Aorta (tissue), 5 donors: ENCODE data around the gene PUS7. TPM values are rescaled to one million over a fixed set of nuclear protein-coding genes. Genes with fewer than 3 reads are reported as not detected.
"Not testable (repeated sequence)": the region's sequence is repeated elsewhere in the genome, so short reads cannot be mapped to it uniquely, and the experiment has no call there.

Experiments
- ATAC-seq: fragments of 200-7000 bp; cut with Tn5 transposase; one replicate; pipeline ENCODE4 v1.9.1; 2022; ENCODE audit warnings: moderate library complexity; ENCODE audit not compliant: low FRiP score
- DNase-seq, 2 donors: peaks; one replicate each; pipeline ENCODE4 v3.0.0-alpha.2; 2020
- H3K27ac ChIP-seq, 2 donors: one replicate each; pipeline ENCODE4 v1.5.1; 2013; ENCODE audit warnings: low read length in 2 of 2, mild to moderate bottlenecking in 2 of 2, moderate library complexity in 2 of 2, control low read depth in 1 of 2, inconsistent platforms in 1 of 2, low read depth in 1 of 2
- H3K27me3 ChIP-seq, 2 donors: one replicate each; pipeline ENCODE4 v1.6.1; 2013; ENCODE audit warnings: control low read depth in 1 of 2, low read length in 1 of 2, mild to moderate bottlenecking in 1 of 2, moderate library complexity in 1 of 2; ENCODE audit not compliant: insufficient read depth in 2 of 2, control insufficient read depth in 1 of 2
- H3K36me3 ChIP-seq, 2 donors: one replicate each; pipeline ENCODE4 v1.6.1; 2013; ENCODE audit warnings: control low read depth in 1 of 2, low read length in 1 of 2, mild to moderate bottlenecking in 1 of 2; ENCODE audit not compliant: insufficient read depth in 2 of 2, control insufficient read depth in 1 of 2
- H3K4me1 ChIP-seq, 2 donors: one replicate each; pipeline ENCODE4 v1.6.1; 2013; ENCODE audit warnings: low read length in 2 of 2, control low read depth in 1 of 2, mild to moderate bottlenecking in 1 of 2, moderate library complexity in 1 of 2; ENCODE audit not compliant: insufficient read depth in 2 of 2, control insufficient read depth in 1 of 2
- H3K4me3 ChIP-seq, 2 donors: one replicate each; pipeline ENCODE4 v1.5.1; 2013; ENCODE audit warnings: low read length in 2 of 2, control low read depth in 1 of 2, mild to moderate bottlenecking in 1 of 2
- H3K9me3 ChIP-seq: one replicate; pipeline ENCODE4 v1.6.1; 2013; ENCODE audit warnings: mild to moderate bottlenecking, low read length; ENCODE audit not compliant: control insufficient read depth
- WGBS, 2 donors: extraction: QIAGEN DNeasy Blood & Tissue Kit; methylation state at CpG; one replicate each; pipeline ENCODE4 v1.1.7; 2013; 5-methylcytosine and 5-hydroxymethylcytosine counted together
- intact Hi-C, 2 donors: fragments of 100-400 bp; cut with DNase I; formaldehyde crosslinking; loops; one replicate each; pipeline versions ENCODE4 v1.14.2 to v1.15.0; 2022
- polyA plus RNA-seq, 2 donors: library from polyadenylated mRNA; stranded (reverse); fragments of 200-250 nt; gene quantifications; one replicate each; pipeline ENCODE4 v1.2.3, GENCODE V29; 2013
- total RNA-seq, 2 donors: library from RNA; stranded (reverse); fragmentation: NEBNext Ultra II Directional; extraction: Animal tissue kit (Norgen Biotek cat#: 25700); gene quantifications; one replicate each; pipeline ENCODE4 v1.2.1, GENCODE V29; 2021
- donor health status: healthy with polysubstance abuse.
- donor health status: Bipolar disorder and iron deficiency.
- donor health status: DM: no; HTN: no; CAD: no.
- donor health status: DM: no; HTN: no; CAD: no.
- donor health status: DM: yes; HTN: yes; CAD: no.

The PUS7 gene
- total and polyA plus RNA-seq, 4 donors = 0.38 to 11.6 (median 7.0) TPM

DNA sequence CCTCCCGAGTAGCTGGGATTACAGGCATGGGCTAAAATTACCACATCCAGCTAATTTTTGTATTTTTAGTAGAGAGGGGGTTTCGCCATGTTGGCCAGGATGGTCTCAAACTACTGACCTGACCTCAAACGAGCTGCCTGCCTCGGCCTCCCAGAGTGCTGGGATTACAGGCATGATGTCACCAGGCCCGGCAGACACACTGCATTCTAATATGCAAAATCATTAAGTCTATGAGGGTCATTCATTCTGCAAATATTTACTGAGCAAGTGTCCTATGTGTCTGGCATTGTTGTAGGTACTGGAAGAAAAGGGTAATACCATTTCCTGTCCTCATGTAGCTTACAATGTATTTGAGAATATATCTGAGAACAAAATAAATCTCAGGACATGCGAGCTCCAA lies 2.7 kb downstream of the PUS7 start:
- no peaks in the 10 kb centered on the region for H3K9me3 ChIP-seq
- H3K27me3 ChIP-seq = no peaks in the 10 kb centered on the region
- H3K36me3 ChIP-seq = no peaks in the 10 kb centered on the region
- no peak overlapping the region for H3K27ac ChIP-seq
- H3K4me1 ChIP-seq = no peaks in the 10 kb centered on the region
- ATAC-seq (no peak), DNase-seq (no peak)
- 95% methylated on average over 6 of the region's 6 CpGs for WGBS, 2 donors
- intact Hi-C loops = no loop called here
- H3K4me3 ChIP-seq = no peak overlapping the region

- H3K9me3 ChIP-seq, H3K27ac ChIP-seq, intact Hi-C loops, H3K4me1 ChIP-seq, DNase-seq, H3K4me3 ChIP-seq, ATAC-seq, H3K36me3 ChIP-seq, H3K27me3 ChIP-seq: not testable (repeated sequence)
- WGBS, 2 donors = 94 to 95% methylated on average over 7 of the region's 7 CpGs
Measured at GRCh38 chr7:105515610-105516009, 6.5 kb downstream of the PUS7 start.

DNA sequence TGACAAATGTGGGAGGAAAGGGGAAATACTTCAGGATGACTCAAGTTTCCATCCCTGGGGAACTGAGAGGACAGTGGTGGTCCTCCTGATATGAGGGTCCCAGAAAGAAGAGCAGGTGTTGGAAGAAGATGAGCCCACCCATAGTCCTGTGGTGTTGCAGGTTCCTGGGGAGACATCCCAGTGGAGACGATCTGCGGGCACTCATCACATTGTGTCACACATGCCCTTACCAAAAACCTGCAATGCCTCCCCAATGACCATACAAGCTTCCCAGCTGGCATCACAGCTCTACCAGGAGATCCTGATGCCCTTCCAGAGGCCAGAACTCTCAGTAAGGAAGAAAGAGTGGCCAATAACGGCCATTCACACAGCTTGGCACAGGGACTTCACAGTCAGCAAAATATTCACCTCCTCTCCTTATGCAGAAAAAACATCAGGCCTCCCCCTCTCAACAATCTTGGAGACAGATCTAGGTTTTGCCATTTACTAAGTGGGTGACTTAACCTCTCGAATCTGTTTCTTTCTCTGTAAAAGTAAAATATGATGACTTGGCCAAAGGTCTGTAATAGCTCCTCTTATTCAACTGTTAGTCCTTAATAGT lies 9.0 kb downstream of the PUS7 start:
- Histone ChIP-seq H3K36me3 (no peaks in the 10 kb centered on the region), H3K27ac (no peak overlapping the region), H3K27me3 (no peaks in the 10 kb centered on the region), H3K4me3 (no peak overlapping the region), H3K9me3 (no peaks in the 10 kb centered on the region), H3K4me1 (peaks cover 0 to 2% of the 10 kb centered on the region in 2 donors)
- no peak for ATAC-seq
- no peak for DNase-seq
- WGBS, 2 donors = 79 to 93% methylated on average over 4 of the region's 4 CpGs
- intact Hi-C loops = no loop called here

DNA sequence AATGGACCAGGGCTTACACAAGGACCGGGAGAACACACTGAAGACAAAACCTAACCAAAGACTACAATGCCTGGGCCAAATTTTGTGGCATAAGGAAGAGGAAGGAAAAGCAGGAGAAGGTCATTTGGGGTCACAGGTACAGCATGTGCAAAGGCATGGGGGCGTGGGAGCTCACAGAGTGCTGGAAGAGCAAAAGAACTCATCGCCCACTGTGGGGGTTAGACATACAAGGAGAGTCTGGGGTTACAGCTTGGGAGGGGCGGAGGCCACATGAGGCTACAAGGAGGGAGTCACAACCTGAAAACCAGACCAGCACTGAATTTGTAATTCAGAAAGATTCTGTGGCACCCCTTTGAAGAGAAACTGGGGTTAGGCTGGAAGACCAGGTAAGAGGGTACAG lies 9.7 kb downstream of the PUS7 start:
- H3K9me3 ChIP-seq = no peaks in the 10 kb centered on the region
- no peaks in the 10 kb centered on the region for H3K36me3 ChIP-seq
- peaks cover 0 to 2% of the 10 kb centered on the region in 2 donors for H3K4me1 ChIP-seq
- H3K27me3 ChIP-seq = no peaks in the 10 kb centered on the region
- no peak overlapping the region for H3K27ac ChIP-seq
- no peak overlapping the region for H3K4me3 ChIP-seq
- DNase-seq (no peak), ATAC-seq (no peak)
- intact Hi-C loops = no loop called here
- 77 to 88% methylated on average over 4 of the region's 4 CpGs for WGBS, 2 donors

- no peak for DNase-seq
- Histone ChIP-seq H3K4me1 (no peaks in the 10 kb centered on the region), H3K36me3 (peaks cover 4 to 7% of the 10 kb centered on the region in 2 donors), H3K4me3 (no peak overlapping the region), H3K27ac (no peak overlapping the region), H3K9me3 (no peaks in the 10 kb centered on the region), H3K27me3 (no peaks in the 10 kb centered on the region)
- 94 to 95% methylated on average over 9 of the region's 9 CpGs for WGBS, 2 donors
- intact Hi-C loops = no loop called here
- ATAC-seq = no peak
Measured at GRCh38 chr7:105502173-105502572, 19.9 kb downstream of the PUS7 start.

- no peaks in the 10 kb centered on the region for H3K9me3 ChIP-seq
- DNase-seq (no peak), ATAC-seq (no peak)
- no peak overlapping the region for H3K27ac ChIP-seq
- peaks cover 2 to 6% of the 10 kb centered on the region in 2 donors for H3K4me1 ChIP-seq
- H3K27me3 ChIP-seq = no peaks in the 10 kb centered on the region
- intact Hi-C loops = no loop called here
- 49 to 56% methylated on average over 5 of the region's 5 CpGs for WGBS, 2 donors
- H3K4me3 ChIP-seq = no peak overlapping the region
- H3K36me3 ChIP-seq = peaks cover 0 to 4% of the 10 kb centered on the region in 2 donors
Measured at GRCh38 chr7:105497016-105497415, 25.1 kb downstream of the PUS7 start.

DNA sequence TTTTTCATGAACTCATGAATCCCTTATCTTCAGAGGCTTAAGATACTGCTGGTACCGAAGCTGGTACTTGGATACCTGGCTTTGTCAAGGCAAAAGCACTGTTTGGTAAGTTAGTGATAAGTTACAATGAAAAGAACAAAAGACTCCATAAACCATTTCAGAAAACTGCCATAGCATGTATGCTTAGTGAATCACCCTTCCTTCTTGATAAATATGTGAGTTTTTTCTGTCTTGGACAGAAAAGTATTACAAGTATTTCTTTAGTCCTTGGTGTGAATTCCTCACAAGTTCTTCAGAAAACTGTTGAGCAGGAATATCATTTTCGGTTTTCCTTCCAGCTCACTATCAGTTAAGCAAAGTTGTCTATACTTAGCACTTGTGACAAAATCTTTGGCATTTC lies 25.6 kb downstream of the PUS7 start:
- Histone ChIP-seq H3K9me3 (no peaks in the 10 kb centered on the region), H3K27ac (peak overlapping the region in 1 of 2 donors; percentile 14)

DNA sequence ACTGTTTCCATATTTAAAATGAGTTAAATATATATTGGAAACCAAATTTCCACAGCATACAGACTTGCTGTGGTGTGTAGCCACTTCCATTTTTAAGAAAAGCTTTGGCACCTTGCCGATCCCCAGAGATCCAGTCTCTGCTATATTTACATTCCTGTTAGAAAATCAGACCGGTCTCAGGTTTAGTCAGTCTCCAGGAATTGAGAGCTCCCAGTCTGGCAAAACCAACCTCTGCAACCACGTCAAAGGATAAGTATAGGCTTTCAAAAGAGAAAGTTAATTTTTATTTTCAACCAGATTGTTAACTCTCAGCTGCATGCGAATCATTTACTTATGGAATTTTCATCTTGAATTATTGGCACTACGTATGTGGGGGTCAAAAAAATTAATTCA lies 28.2 kb downstream of the PUS7 start:
- WGBS, 2 donors = 2 to 14% methylated on average over 5 of the region's 5 CpGs
- Histone ChIP-seq H3K27me3 (no peaks in the 10 kb centered on the region), H3K36me3 (no peaks in the 10 kb centered on the region), H3K27ac (no peak overlapping the region), H3K4me3 (peak overlapping the region in 1 of 2 donors; percentile 61), H3K4me1 (peaks cover 2 to 6% of the 10 kb centered on the region in 2 donors), H3K9me3 (no peaks in the 10 kb centered on the region)
- DNase-seq (peak in 1 of 2 donors; percentile 51), ATAC-seq (no peak)
- intact Hi-C loops = no loop called here

More for the DNA sequence above, 25.6 kb downstream of the PUS7 start:
- DNase-seq (no peak), ATAC-seq (no peak)
- H3K4me3 ChIP-seq = no peak overlapping the region
- intact Hi-C loops = no loop called here
- 2 to 5% methylated on average over 2 of the region's 2 CpGs for WGBS, 2 donors
- peaks cover 0 to 4% of the 10 kb centered on the region in 2 donors for H3K36me3 ChIP-seq
- no peaks in the 10 kb centered on the region for H3K27me3 ChIP-seq
- peaks cover 2 to 6% of the 10 kb centered on the region in 2 donors for H3K4me1 ChIP-seq

DNA sequence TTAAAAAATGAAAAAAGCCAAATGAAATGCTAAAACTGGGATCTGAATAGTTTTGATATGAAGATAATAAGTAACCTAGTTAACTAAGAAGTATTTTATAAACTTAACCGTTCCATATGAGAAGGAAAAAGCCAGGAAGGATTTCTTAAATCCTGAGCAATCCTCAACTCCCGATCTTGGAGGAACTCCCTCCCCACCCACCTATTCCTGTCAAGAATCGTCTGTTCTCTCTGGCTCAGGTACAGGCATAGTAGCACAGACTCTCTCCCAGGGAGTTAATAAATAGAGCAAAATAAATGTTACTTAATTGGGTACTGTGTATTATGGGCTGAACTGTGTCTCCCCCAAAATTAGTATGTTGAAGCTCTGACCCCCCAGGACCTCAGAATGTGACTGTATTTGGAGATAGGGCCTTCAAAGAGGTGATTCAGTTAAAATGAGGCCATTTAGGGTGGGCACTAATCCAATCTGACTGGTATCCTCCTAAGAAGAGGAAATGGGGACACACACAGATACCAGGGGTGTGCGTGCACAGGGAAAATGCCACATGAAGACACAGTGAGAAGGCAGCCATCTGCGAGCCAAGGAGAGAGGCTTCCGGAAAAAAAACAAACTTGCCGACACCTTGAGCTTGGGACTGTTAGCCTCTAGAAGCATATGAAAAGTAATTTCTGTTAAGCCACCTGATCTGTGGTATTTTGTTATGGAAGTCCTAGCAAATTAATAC lies 28.7 kb downstream of the PUS7 start:
- no peaks in the 10 kb centered on the region for H3K27me3 ChIP-seq
- peak overlapping the region in 1 of 2 donors; percentile 61 for H3K4me3 ChIP-seq
- 55 to 60% methylated on average over 7 of the region's 7 CpGs for WGBS, 2 donors
- no peaks in the 10 kb centered on the region for H3K9me3 ChIP-seq
- H3K4me1 ChIP-seq = peaks cover 2 to 6% of the 10 kb centered on the region in 2 donors
- no peaks in the 10 kb centered on the region for H3K36me3 ChIP-seq
- ATAC-seq = no peak
- intact Hi-C loops = no loop called here
- H3K27ac ChIP-seq = peak overlapping the region in 1 of 2 donors; percentile 57
- no peak for DNase-seq
